Camera-type eye (tissue), 1 donor: Measurements from ENCODE around the gene CEP192. TPM values are rescaled to one million over a fixed set of nuclear protein-coding genes. Genes with fewer than 3 reads are reported as not detected.

Experiments used
- total RNA-seq: library from RNA; depleted of rRNA; stranded (reverse); fragments of >200 nt; gene quantifications from one replicate; pipeline ENCODE4 v1.2.3, GENCODE V29; 2014

The CEP192 gene
- 67.1 TPM for total RNA-seq

GRCh38 chr18:12990967-12991820 is at the start of gene CEP192:
Gene CEP192 (plus strand): TSS chr18:12991362. CDS start chr18:12999425, 8,063 bp downstream.

GRCh38 chr18:12947285-12948049 is 43.7 kb upstream of the CEP192 start, which contains the start of gene SEH1L:
Gene SEH1L (plus strand): TSS chr18:12948011. CDS start chr18:12948122, 111 bp downstream.

Other genes starting within 250 kb of the CEP192 start
- 52.9 TPM for gene PTPN2, start 107.1 kb upstream of the CEP192 start, total RNA-seq
- 30.5 TPM for gene SEH1L, start 43.4 kb upstream of the CEP192 start, total RNA-seq
- 83.4 TPM for gene LDLRAD4, start 227.4 kb downstream of the CEP192 start, total RNA-seq